GM12874 (cell line): ENCODE results near the gene RCAN3.

ENCODE experiments used
- TF ChIP-seq, protein P1 (sequence below): IDR thresholded peaks from 2 replicates; pipeline ENCODE4 v1.5.1; 2011; ENCODE audit warnings: low read depth, mild to moderate bottlenecking, control low read depth, low read length, moderate library complexity; ENCODE audit not compliant: insufficient read depth

The RCAN3 gene

DNA sequence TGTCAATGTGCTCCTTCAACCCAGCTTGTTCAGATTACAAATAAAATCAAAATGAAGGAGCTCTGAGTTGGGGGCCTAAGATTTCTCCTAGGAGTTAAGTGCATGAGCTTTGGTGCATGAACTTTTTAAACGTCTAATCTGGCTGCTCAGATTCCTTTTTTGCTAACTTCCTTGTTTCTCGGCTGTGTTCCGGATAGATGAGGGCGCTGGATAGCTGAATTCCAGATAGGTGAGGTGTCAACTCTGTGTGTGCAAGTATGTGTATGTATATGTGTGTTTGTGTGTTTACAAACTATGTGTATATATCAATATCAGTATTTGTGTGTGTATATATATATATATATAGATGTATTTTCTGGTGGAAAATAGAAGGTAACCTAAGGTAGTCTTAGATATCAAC, 37.5 kb upstream of the RCAN3 start:
- TF ChIP-seq, protein P1, sequence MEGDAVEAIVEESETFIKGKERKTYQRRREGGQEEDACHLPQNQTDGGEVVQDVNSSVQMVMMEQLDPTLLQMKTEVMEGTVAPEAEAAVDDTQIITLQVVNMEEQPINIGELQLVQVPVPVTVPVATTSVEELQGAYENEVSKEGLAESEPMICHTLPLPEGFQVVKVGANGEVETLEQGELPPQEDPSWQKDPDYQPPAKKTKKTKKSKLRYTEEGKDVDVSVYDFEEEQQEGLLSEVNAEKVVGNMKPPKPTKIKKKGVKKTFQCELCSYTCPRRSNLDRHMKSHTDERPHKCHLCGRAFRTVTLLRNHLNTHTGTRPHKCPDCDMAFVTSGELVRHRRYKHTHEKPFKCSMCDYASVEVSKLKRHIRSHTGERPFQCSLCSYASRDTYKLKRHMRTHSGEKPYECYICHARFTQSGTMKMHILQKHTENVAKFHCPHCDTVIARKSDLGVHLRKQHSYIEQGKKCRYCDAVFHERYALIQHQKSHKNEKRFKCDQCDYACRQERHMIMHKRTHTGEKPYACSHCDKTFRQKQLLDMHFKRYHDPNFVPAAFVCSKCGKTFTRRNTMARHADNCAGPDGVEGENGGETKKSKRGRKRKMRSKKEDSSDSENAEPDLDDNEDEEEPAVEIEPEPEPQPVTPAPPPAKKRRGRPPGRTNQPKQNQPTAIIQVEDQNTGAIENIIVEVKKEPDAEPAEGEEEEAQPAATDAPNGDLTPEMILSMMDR: no peak

GRCh38 chr1:24465638-24466037, 37.0 kb upstream of the RCAN3 start:
- TF ChIP-seq, protein P1: no peak

GRCh38 chr1:24468685-24469316, 33.8 kb upstream of the RCAN3 start:
- TF ChIP-seq, protein P1: no peak

DNA sequence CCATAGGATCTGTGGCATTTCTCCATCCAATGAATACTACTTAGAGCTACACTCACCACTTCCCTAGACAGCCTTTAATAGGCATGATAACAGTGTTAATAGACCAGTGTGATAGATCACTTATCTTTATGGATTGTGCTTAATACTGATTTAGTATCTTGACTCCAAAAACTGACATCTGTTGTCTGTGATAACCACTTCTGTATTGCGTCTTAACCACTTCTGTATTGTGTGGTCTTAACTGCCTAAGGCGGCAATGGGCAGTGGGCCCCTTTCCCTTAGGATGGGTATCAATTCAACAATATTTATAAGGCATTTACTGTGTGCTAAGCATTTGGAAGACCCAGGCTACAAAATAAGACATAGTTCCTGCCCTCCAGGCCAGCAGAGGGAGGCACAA, 32.0 kb upstream of the RCAN3 start:
- TF ChIP-seq, protein P1: no peak

DNA sequence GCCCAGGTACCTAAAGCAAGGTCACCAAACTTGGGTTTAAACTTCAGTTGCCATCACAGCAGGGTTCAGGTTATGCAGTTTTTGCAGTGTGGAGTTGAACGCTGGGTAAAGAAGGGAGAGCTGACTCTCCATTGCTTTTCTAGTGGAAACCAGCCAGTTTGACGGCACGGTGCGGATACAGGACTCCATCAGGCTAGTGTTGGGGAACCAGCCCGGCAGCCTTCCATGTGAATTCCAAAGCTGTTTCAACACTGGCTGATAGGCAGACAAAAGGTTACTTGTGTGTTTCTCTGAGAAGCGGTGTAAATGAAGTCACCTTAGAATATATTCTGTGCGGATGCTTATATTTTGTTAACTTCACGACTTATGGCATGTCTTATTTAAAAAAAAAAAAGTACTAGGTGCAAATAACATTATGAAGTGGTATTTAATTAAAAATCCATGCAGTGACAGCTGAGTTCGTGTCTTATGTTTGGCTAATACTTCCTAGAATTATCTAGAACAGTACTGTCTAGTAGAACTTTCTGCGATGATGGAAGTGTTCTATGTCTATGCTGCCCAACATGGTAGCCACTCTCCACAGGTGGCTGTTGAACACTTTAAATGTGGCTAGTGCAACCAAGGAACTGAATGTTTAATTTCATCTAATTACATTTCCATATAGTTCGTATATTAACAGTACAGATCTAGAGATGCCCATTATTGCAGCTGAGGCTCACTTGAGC, 29.9 kb upstream of the RCAN3 start:
- TF ChIP-seq, protein P1: no peak

- TF ChIP-seq, protein P1: no peak
Observed at GRCh38 chr1:24474193-24474592, 28.4 kb upstream of the RCAN3 start.

- TF ChIP-seq, protein P1: no peak
Observed at GRCh38 chr1:24475700-24476099, 26.9 kb upstream of the RCAN3 start.
